ENCODE data around the gene ARFIP2.

DNA sequence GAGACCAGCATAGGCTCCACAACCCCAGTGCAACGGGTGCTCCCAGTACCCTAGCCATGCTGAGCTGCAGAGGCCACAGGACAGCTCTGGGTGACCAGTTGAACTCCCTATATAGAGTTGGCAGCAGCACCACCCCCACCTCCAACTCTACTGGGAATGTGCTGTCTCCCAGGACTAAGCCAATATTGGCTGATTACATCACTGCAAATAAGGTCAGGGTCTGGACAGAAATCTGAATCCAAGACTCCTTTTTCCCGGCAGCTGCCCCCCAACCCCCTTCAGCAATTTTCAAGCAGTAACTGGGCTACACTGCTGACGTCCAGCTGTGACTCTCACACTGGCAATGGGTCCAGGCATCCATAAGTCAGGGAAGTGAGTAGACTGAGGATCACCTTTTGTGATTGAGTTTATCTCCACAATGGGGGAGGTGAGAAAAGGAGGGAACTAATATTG lies 40.2 kb downstream of the ARFIP2 start, which contains the start of gene HPX:
- no peak for TF ChIP-seq EZH2 (IDR thresholded peaks at IDR 0.05; ENCODE audit: low read depth, low read length, severe bottlenecking)
- no peak for TF ChIP-seq CEBPB (IDR thresholded peaks at IDR 0.05; ENCODE audit: low read depth, low read length)
- no peak for TF ChIP-seq CTCF (IDR thresholded peaks at IDR 0.05; ENCODE audit: control extremely low read depth in 1 of 3, insufficient read depth in 1 of 3, low read depth in 1 of 3, low read length in 3 of 3)
- no peak for TF ChIP-seq GTF2F1 (IDR thresholded peaks at IDR 0.05; ENCODE audit: borderline replicate concordance, low read depth, low read length)
- no peak for TF ChIP-seq BRCA1 (IDR thresholded peaks at IDR 0.05; ENCODE audit: low read depth, low read length)
